Peyer's patch (tissue), 4 donors: Measurements from ENCODE around the gene IER3. TPM values are rescaled to one million over a fixed set of nuclear protein-coding genes. Genes with fewer than 3 reads are reported as not detected.

Experiments used
- DNase-seq, 3 donors: peaks; one replicate each; pipeline ENCODE4 v3.0.0-alpha.2; 2017 to 2019
- H3K27ac ChIP-seq, 4 donors: fragments of 200-600 bp; sonication (generic); one replicate each; pipeline ENCODE4 v1.5.1; 2016 to 2019
- H3K27me3 ChIP-seq, 2 donors: fragments of 200-600 bp; sonication (generic); one replicate each; pipeline ENCODE4 v1.5.1; 2019
- H3K36me3 ChIP-seq, 3 donors: fragments of 200-600 bp; sonication (generic); one replicate each; pipeline ENCODE4 v1.5.1; 2016 to 2019
- H3K4me1 ChIP-seq, 4 donors: fragments of 200-600 bp; sonication (generic); one replicate each; pipeline ENCODE4 v1.5.1; 2016 to 2019
- H3K4me3 ChIP-seq, 4 donors: fragments of 200-600 bp; sonication (generic); 1 replicate in 3 of 4; 2 replicates in 1 of 4; pipeline ENCODE4 v1.5.1; 2016 to 2019; ENCODE audit warnings: mild to moderate bottlenecking in 1 of 4
- H3K9me3 ChIP-seq, 4 donors: fragments of 200-600 bp; sonication (generic); one replicate each; pipeline ENCODE4 v1.5.1; 2016 to 2019; ENCODE audit warnings: mild to moderate bottlenecking in 1 of 4
- CTCF ChIP-seq, 6 experiments: fragments of 450-650 bp in 4 of 6; fragments of 200-600 bp in 2 of 6; sonication (generic) in 1 of 6; IDR thresholded peaks; one replicate each; pipeline ENCODE4 v1.5.1; 2017 to 2019; ENCODE audit warnings: antibody characterized with exemption in 6 of 6, mild to moderate bottlenecking in 3 of 6, moderate library complexity in 1 of 6
- POLR2A ChIP-seq, 2 donors: fragments of 450-650 bp; IDR thresholded peaks; one replicate each; pipeline ENCODE4 v1.5.1; 2017; ENCODE audit warnings: antibody characterized with exemption in 2 of 2, mild to moderate bottlenecking in 2 of 2, moderate library complexity in 2 of 2
- total RNA-seq, 4 donors: library from RNA; depleted of rRNA; stranded (reverse); fragments of >200 nt; gene quantifications; one replicate each; pipeline ENCODE4 v1.1.0, GENCODE V29; 2016

The IER3 gene
- total RNA-seq, 4 donors from 2014 or later = 6.7 to 16.4 (median 13.2) TPM

GRCh38 chr6:30747902-30748769 lies 3.8 kb upstream of the IER3 start:
- no peak for TF ChIP-seq CTCF (IDR thresholded peaks at IDR 0.05)
- TF ChIP-seq POLR2A (IDR thresholded peaks at IDR 0.05) = no peak
- Histone ChIP-seq H3K27me3 (no peaks in the 10 kb centered on the region), H3K4me3 (no peak overlapping the region), H3K9me3 (no peaks in the 10 kb centered on the region), H3K36me3 (no peaks in the 10 kb centered on the region), H3K27ac (peak overlapping the region in 3 of 4 donors; percentile 39 to 86 (median 66)), H3K4me1 (peaks cover 0 to 52% (median 0%) of the 10 kb centered on the region in 4 donors)
- no peak for DNase-seq

- Histone ChIP-seq H3K36me3 (no peaks in the 10 kb centered on the region), H3K4me1 (peaks cover 0 to 45% (median 0%) of the 10 kb centered on the region in 4 donors), H3K4me3 (no peak overlapping the region), H3K27ac (peak overlapping the region in 2 of 4 donors; percentile 66 to 86), H3K9me3 (no peaks in the 10 kb centered on the region), H3K27me3 (no peaks in the 10 kb centered on the region)
- TF ChIP-seq POLR2A (IDR thresholded peaks at IDR 0.05) (no peak), CTCF (IDR thresholded peaks at IDR 0.05) (no peak)
- DNase-seq = no peak
These were observed 2.9 kb upstream of the IER3 start for GRCh38 chr6:30747300-30747687.

- peaks cover 3 to 41% (median 9%) of the 10 kb centered on the region in 4 donors for H3K4me1 ChIP-seq
- H3K4me3 ChIP-seq = peak overlapping the region; percentile 74 to 98 (median 92)
- DNase-seq = peak; percentile 38 to 70 (median 68)
- no peaks in the 10 kb centered on the region for H3K9me3 ChIP-seq
- TF ChIP-seq CTCF (IDR thresholded peaks at IDR 0.05) = no peak
- peak in 1 of 2 donors; percentile 12 for TF ChIP-seq POLR2A (IDR thresholded peaks at IDR 0.05)
- H3K27ac ChIP-seq = peak overlapping the region; percentile 84 to 96 (median 92)
- H3K36me3 ChIP-seq = peaks cover 0 to 27% (median 0%) of the 10 kb centered on the region in 3 donors
- no peaks in the 10 kb centered on the region for H3K27me3 ChIP-seq
These were observed 971 bp downstream of the IER3 start for GRCh38 chr6:30743099-30744053.

- H3K4me3 ChIP-seq = peak within 1 kb of the TSS; percentile 74 to 98 (median 92)
- DNase-seq = peak; percentile 94 to 99 (median 98)
- TF ChIP-seq CTCF (IDR thresholded peaks at IDR 0.05) = no peak
- TF ChIP-seq POLR2A (IDR thresholded peaks at IDR 0.05) = peak; percentile 66 to 86
- peaks cover 3 to 45% (median 15%) of the 10 kb centered on the region in 4 donors for H3K4me1 ChIP-seq
- no peaks in the 10 kb centered on the region for H3K9me3 ChIP-seq
- peaks cover 0 to 34% (median 0%) of the 10 kb centered on the region in 3 donors for H3K36me3 ChIP-seq
- no peaks in the 10 kb centered on the region for H3K27me3 ChIP-seq
- peak within 1 kb of the TSS; percentile 84 to 96 (median 92) for H3K27ac ChIP-seq
These were observed 1.8 kb downstream of the IER3 start, which contains the start of gene FLOT1 for GRCh38 chr6:30742316-30743098. FLOT1 (minus strand) TSS chr6:30742687; CDS start chr6:30742189, 498 bp downstream.
